ENCODE data around the gene CCNI. TPM values are rescaled to one million over a fixed set of nuclear protein-coding genes. Genes with fewer than 3 reads are reported as not detected.
A peak's percentile ranks its signal among the peaks of the same experiment; 100 is the strongest.

The CCNI gene
- total RNA-seq, 1 experiment from 2014 or later, result 240 TPM

GRCh38 chr4:77074381-77074831 lies 1.4 kb downstream of the CCNI start:
- Histone ChIP-seq H3K4me1 (ENCODE audit: insufficient read depth, low read length) (peaks cover 10% of the 10 kb centered on the region), H3K4ac (ENCODE audit: low read depth, low read length) (no peak overlapping the region), H4K91ac (ENCODE audit: insufficient read length, low read depth, low read length) (no peak overlapping the region), H3K23ac (ENCODE audit: insufficient read length, low read depth, low read length) (no peak overlapping the region), H3K23me2 (ENCODE audit: insufficient read length, low read depth, low read length, poor library complexity, severe bottlenecking) (peaks cover 12% of the 10 kb centered on the region), H3K79me1 (ENCODE audit: insufficient read depth, low read depth, low read length, poor library complexity, severe bottlenecking) (no peaks in the 10 kb centered on the region), H2AK5ac (ENCODE audit: insufficient read length, low read length) (no peak overlapping the region), H2BK15ac (ENCODE audit: low read depth, low read length) (no peak overlapping the region), H2AFZ (ENCODE audit: low read length) (no peak overlapping the region), H2BK12ac (ENCODE audit: insufficient read length, low read depth, low read length) (no peak overlapping the region), H3K56ac (ENCODE audit: insufficient read length, low read depth, low read length) (no peak overlapping the region), H3K79me2 (ENCODE audit: insufficient read depth, low read length) (peaks cover 39% of the 10 kb centered on the region), H3K18ac (ENCODE audit: insufficient read length, low read depth, low read length) (no peak overlapping the region), H4K20me1 (ENCODE audit: control insufficient read depth, insufficient read depth, insufficient read length) (no peaks in the 10 kb centered on the region), H3K9ac (ENCODE audit: extremely low read depth, insufficient read length, low read length) (peak overlapping the region; percentile 66), H3K4me2 (ENCODE audit: insufficient read depth, insufficient read length, low read length) (peak overlapping the region; percentile 98), H3K9me3 (ENCODE audit: control insufficient read depth, low read depth, low read length) (no peaks in the 10 kb centered on the region), H4K8ac (replicated peaks; ENCODE audit: insufficient read length, low read depth, low read length) (no peak overlapping the region), H3T11ph (ENCODE audit: low read length) (no peak overlapping the region), H2BK20ac (ENCODE audit: low read depth, low read length, poor library complexity, severe bottlenecking) (no peak overlapping the region), H3K14ac (ENCODE audit: insufficient read depth, low read length) (no peak overlapping the region), H3K27ac (ENCODE audit: insufficient read length, low read depth, low read length) (no peak overlapping the region), H2BK120ac (ENCODE audit: low read depth, low read length, poor library complexity, severe bottlenecking) (no peak overlapping the region), H4K5ac (ENCODE audit: insufficient read length, low read depth, low read length) (no peak overlapping the region), H2BK5ac (ENCODE audit: insufficient read length, low read length) (no peak overlapping the region), H3K27me3 (ENCODE audit: insufficient read depth, low read length) (no peaks in the 10 kb centered on the region)
- H3K27me3 Mint-ChIP-seq (ENCODE audit: low read depth), result peaks cover 3% of the 10 kb centered on the region
- no CpG with 5 or more reads among the region's 6 CpGs for WGBS (ENCODE audit: extremely low coverage, insufficient read length, low lambda C conversion rate)
- no peak overlapping the region for H3K4me3 Mint-ChIP-seq
- peaks cover 24 to 30% of the 10 kb centered on the region in 2 experiments for H3K4me1 Mint-ChIP-seq
- peak overlapping the region in 1 of 3 experiments; percentile 66; a peak in 2 of 7 replicates for H3K27ac Mint-ChIP-seq
- peaks cover 0 to 3% of the 10 kb centered on the region in 2 experiments; a peak in 1 of 5 replicates for H3K9me3 Mint-ChIP-seq
- TF ChIP-seq, protein P1, sequence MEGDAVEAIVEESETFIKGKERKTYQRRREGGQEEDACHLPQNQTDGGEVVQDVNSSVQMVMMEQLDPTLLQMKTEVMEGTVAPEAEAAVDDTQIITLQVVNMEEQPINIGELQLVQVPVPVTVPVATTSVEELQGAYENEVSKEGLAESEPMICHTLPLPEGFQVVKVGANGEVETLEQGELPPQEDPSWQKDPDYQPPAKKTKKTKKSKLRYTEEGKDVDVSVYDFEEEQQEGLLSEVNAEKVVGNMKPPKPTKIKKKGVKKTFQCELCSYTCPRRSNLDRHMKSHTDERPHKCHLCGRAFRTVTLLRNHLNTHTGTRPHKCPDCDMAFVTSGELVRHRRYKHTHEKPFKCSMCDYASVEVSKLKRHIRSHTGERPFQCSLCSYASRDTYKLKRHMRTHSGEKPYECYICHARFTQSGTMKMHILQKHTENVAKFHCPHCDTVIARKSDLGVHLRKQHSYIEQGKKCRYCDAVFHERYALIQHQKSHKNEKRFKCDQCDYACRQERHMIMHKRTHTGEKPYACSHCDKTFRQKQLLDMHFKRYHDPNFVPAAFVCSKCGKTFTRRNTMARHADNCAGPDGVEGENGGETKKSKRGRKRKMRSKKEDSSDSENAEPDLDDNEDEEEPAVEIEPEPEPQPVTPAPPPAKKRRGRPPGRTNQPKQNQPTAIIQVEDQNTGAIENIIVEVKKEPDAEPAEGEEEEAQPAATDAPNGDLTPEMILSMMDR (conservative IDR thresholded peaks at IDR 0.05), result no peak
- peaks cover 0 to 6% (median 0%) of the 10 kb centered on the region in 3 experiments; a peak in 2 of 7 replicates for H3K36me3 Mint-ChIP-seq (ENCODE audit: insufficient read depth in 1 of 3, low read depth in 3 of 3)
- DNase-seq, result no peak
